GM10266 (cell line): ENCODE data around the gene IGFBP6.

ENCODE experiments used
- DNase-seq: peaks from one replicate; pipeline ENCODE4 v3.0.0; 2012; ENCODE audit errors: extremely low spot score
- CTCF ChIP-seq: IDR thresholded peaks from 2 replicates; pipeline ENCODE4 v1.5.1; 2012; ENCODE audit warnings: mild to moderate bottlenecking, low read depth; ENCODE audit not compliant: control insufficient read depth, insufficient read depth; ENCODE audit errors: missing control alignments

The IGFBP6 gene

GRCh38 chr12:53120685-53121525 is 23.4 kb downstream of the IGFBP6 start:
- no peak for TF ChIP-seq CTCF
- DNase-seq = peak; percentile 28

GRCh38 chr12:53122961-53123468 is 25.5 kb downstream of the IGFBP6 start:
- TF ChIP-seq CTCF = no peak
- DNase-seq = no peak

- peak; percentile 17 for DNase-seq
- no peak for TF ChIP-seq CTCF
Observed at GRCh38 chr12:53123578-53124351, 26.3 kb downstream of the IGFBP6 start.

GRCh38 chr12:53124352-53124723 is 26.9 kb downstream of the IGFBP6 start:
- no peak for TF ChIP-seq CTCF
- DNase-seq = no peak

GRCh38 chr12:53127169-53127568 is 29.7 kb downstream of the IGFBP6 start:
- no peak for TF ChIP-seq CTCF
- no peak for DNase-seq

- no peak for DNase-seq
Observed at GRCh38 chr12:53128780-53129569, 31.5 kb downstream of the IGFBP6 start.

More at GRCh38 chr12:53128780-53129569, 31.5 kb downstream of the IGFBP6 start:
- TF ChIP-seq CTCF = no peak
